CD4-positive, alpha-beta T cell treated with Interleukin-1 beta for 1 hour (primary cell): ENCODE measurements around the gene GNG12.

Experiments used
- DNase-seq, 2 donors: peaks; one replicate each; pipeline ENCODE4 v3.0.0-alpha.2; 2020 to 2022

Gene GNG12

DNA sequence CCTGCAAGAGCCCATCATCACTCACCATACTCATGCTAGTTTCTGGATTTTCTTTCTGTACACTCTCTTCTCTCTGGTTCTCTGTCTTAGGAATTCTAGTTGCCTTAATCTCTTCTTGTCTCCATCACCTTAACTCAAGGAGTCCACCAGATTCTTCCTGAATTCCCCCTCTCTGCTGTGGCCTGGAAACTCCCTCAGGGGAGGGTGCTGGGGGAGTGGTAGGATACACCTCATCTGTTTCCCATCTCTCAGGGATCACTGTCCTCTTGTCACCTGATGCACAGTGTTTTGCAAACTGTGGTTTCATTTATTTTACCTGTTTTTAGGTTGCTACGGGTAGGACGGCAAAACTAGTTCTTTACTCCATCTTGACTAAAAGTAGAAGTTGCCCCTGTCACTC lies 6.6 kb upstream of the GNG12 start:
- DNase-seq = no peak

GRCh38 chr1:67838180-67838910 lies 5.1 kb upstream of the GNG12 start:
- DNase-seq = no peak

DNA sequence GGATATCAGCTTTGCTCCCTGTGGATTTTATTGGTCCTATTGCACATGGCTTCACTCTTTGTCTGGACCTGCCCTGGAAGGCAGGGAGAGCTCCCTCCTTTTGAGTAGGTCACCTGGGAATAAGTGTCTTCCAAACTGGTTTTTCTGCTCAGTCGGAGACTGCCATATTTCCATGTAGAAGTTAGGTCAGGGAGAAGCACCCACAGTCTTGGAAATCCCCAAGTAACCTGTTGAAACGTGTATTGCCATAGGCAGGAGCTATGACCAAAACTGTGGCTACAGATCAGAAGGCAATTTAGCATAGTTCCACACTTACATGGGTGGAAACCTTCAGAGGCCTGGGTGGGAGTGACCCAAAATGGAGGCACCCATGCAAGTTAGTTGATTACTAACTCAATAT lies 3.5 kb upstream of the GNG12 start:
- DNase-seq = no peak

- no peak for DNase-seq
Measured at GRCh38 chr1:67835663-67836452, 2.6 kb upstream of the GNG12 start.

DNA sequence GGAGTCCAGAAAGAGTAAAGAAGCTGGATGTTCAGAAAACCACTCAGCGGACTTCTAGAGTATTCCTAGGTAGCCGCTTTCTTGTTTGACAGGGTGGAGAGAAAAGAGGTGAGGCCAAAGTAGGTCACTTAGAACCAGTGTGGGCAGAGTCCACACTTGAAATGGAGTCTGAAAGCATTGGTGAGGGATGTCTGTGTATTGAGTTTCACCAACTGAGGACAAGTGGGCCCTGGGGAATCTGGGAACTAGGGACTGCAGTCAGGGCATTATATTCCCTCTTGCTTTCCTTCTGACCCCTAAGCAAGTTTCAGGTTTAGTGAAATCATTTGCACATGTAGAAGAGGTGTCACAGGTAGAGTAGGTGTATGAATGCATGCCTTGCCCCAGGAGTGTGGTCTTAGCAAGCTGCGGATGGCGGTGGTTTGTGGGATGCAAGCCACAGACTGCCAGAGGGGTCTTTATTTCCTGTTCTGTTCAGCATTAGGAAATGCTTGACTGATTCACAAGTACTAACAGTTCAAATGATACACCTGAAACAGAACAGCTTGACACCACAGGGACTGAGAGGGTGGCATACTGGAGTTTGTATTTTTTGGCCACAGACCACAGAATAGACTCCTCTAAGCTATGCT lies 1.1 kb upstream of the GNG12 start:
- no peak for DNase-seq

GRCh38 chr1:67833602-67833940 lies 304 bp upstream of the GNG12 start:
- no peak for DNase-seq

- DNase-seq = no peak
Measured at GRCh38 chr1:67831850-67832513, 1.3 kb downstream of the GNG12 start.

GRCh38 chr1:67830928-67831830 lies 2.1 kb downstream of the GNG12 start:
- no peak for DNase-seq

DNA sequence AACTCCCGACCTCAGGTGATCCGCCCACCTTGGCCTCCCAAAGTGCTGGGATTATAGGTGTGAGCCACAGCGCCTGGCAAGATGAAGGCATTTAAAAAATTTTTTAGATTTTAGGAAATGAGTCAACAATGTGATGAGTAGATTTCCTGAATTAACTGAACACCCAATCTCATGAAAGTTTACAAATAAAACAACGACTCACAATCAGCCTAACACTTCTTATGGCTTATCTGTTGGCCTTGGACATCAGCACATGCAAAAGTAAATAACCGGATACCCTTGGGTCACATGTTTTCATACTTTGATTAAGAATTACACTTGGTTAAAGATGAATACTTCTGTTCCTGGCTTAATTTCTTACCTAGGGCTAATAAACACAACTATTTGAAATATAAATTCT lies 3.0 kb downstream of the GNG12 start:
- DNase-seq = no peak

- DNase-seq = no peak
Measured at GRCh38 chr1:67827688-67828087, 5.6 kb downstream of the GNG12 start.

DNA sequence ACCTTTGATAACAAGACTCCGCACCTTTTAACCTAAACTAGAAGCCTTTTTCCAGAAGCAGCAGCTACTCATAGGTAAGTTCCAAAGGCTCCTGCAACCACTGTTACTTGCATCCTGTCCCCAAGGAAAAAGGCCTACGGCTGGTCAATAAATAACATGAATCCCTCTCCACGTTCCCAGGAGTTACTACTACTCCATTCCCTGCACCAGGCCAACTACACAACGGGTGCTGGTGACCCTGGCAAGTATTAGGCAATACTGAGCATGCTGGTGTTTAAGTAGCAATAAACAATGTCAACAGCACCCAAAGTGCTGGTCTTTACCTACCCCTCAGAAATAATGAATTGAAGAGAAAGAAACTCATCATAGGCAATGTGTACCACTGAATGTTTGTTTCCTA lies 7.7 kb downstream of the GNG12 start:
- DNase-seq = no peak

DNA sequence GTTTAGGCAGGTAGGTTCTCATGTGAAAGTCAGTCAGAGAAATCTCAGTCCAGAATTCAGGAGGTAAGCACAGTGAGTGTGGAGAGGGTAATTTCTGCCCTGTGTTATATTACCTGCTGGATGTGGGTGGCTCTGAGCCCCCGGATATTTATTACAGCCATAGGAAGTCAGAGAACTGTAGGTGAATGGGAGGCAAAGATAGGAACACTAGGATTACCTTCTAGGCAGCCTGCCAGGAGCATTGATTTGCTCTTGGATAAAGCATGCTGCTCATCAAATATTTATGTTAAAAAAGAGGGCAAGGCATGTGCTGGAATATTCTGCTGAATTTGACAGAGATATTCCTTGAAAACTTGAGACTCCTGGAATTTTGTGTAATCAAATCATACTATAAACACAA lies 8.5 kb downstream of the GNG12 start:
- DNase-seq = no peak

- DNase-seq = no peak
Measured at GRCh38 chr1:67823615-67824014, 9.7 kb downstream of the GNG12 start.

DNA sequence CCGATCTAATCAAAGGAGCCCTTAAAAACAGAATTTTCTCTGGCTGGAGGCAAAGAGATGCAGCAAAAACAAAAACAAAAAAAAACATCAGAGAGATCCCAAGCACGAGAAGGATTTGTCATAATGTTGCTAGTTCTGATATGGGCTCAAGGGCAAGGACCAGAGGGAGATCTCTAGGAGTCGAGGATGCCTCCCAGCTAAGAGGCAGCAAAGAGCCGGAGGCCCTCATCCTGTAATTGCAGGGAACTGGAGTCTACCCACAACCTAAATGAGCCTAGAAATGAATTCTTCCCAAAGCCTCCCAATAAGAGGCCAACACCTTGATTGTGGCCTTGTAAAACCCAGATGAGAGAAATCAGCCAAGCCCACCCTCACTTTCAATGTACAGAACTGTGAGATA lies 12.0 kb downstream of the GNG12 start:
- DNase-seq = no peak

DNA sequence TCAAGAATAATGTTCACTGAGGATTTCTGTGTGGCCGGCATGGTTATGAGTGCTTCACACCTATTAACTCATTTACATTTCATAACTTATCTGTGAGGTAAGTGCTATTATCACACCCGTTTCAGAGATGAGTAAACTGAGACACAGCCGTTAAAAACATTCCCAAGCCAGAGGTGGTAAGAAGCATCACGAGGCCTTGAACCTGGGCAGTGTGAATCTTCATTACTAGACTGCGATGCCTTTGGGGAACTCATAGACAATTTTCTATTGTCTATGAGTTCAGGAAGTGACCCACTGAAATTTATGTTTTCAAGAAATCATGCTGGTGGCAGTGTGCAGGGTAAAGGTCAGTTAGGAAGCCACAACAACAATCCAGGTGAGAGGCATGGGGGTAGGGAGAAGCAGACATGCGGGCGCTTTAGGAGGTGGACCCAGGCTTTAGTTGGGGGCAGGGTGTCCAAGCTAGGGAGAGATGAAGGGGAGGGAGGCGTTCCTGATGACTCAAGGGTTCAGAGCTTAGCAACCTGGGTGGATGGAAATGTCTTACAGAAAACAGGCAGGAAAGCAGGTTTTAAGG lies 14.5 kb downstream of the GNG12 start:
- no peak for DNase-seq

DNA sequence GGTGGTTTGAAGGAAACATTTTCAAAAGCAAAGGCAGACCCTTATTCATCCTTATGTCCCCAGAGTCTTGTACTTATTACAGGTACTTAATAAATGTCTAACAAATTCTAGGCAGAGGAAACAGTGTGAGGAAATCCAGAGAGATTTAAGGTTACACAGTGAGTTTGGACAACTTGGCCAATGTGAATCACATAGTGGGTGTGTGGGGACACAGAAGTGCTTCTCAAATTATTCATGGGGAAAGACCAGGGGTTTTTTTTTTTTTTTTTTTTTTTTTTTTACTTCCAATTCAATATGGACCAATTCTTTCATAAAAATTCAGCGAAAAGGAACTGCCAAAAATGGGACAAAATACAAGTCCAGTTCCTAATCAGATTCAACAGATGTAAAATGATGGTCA lies 15.1 kb downstream of the GNG12 start:
- DNase-seq = no peak

DNA sequence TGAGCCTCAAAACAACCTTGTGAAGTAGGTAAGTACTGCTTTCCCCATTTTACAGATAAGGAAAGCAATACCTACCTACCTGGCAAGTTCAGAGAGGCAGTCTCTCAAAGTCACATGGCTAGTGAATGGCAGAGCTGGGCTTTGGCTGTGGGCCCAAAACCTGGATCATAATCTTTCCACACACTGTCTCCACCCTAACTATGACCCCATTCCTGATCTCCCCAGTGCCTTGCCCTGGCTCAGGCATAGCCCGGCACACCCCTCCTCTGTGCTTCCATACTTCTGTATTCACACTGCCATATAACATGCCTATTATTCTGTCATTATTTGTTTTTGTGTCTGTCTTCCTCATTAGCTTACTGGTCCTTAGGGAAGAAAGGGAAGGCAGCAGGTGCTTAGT lies 15.9 kb downstream of the GNG12 start:
- DNase-seq = no peak

GRCh38 chr1:67816506-67816905 lies 16.8 kb downstream of the GNG12 start:
- DNase-seq = no peak

DNA sequence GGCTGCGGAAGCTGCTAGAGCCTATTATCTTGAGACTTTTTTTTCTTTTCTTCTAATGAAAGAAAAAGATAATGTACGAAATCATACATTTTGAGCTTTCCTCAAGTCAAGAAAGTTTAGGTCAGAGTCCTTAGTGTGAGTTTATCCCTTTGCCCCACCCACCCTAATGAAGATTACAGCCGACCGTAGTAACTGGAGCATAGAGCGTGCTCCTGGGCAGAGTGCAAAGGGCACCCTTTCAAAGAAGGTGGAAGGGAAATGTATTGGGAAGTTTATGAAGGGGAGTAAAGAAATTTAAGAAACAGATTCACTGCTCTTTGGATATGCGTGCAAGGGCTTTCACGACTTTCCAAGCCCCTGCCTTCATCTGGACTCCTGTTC lies 17.2 kb downstream of the GNG12 start:
- no peak for DNase-seq

- no peak for DNase-seq
Measured at GRCh38 chr1:67815303-67816094, 17.8 kb downstream of the GNG12 start.

DNA sequence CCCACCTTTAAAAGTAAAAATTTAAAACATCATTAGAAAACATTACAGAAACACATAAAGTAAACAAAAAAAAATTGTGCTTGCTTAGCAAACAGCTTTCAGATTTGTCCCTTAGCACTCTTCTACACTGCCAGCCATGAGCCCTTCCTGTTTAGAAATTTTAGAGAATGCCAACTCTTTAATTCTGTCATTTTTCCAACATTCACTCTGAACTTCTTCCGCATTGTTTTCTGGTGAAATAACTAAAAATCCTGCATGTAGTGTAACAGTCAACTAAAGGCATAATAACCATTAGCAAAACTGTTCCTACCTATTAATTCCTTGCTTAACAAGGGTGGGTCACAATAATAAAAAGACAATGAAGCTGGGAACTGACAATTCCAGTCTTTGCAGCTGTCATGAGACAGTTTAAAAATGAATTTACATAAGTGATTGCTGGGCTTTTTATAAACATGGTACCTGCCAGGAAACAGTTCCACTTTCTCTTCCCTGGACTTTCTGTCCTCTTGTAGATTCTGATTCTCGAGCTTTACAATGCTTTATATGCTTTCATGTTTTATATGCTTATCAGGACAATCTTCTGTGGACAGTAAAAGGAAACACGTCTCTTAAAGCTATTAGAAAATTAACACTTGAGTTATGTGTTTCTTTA lies 19.0 kb downstream of the GNG12 start:
- no peak for DNase-seq
